ENCODE results near the gene VWF. TPM values are rescaled to one million over a fixed set of nuclear protein-coding genes. Genes with fewer than 3 reads are reported as not detected.
"Not testable (repeated sequence)": the region's sequence is repeated elsewhere in the genome, so short reads cannot be mapped to it uniquely, and the experiment has no call there.

VWF gene
- polyA plus RNA-seq, 4 donors: 10.1 to 16.9 (median 13.2) TPM

GRCh38 chr12:6010631-6011350 lies 113.7 kb downstream of the VWF start:
- not testable (repeated sequence) for DNase-seq (ENCODE audit: low read depth in 4 of 4, low spot score in 3 of 4)

- no peak for DNase-seq (ENCODE audit: low read depth in 4 of 4, low spot score in 3 of 4)
These were observed 127.2 kb downstream of the VWF start for GRCh38 chr12:5997260-5997659.

GRCh38 chr12:5996459-5996858 lies 128.0 kb downstream of the VWF start:
- no peak for DNase-seq (ENCODE audit: low read depth in 4 of 4, low spot score in 3 of 4)

- no peak for DNase-seq (ENCODE audit: low read depth in 4 of 4, low spot score in 3 of 4)
These were observed 134.8 kb downstream of the VWF start for GRCh38 chr12:5989621-5990020.

- peak; percentile 52 to 74 (median 62) for DNase-seq (ENCODE audit: low read depth in 4 of 4, low spot score in 3 of 4)
These were observed 135.8 kb downstream of the VWF start for GRCh38 chr12:5988659-5989116.

- no peak for DNase-seq (ENCODE audit: low read depth in 4 of 4, low spot score in 3 of 4)
These were observed 136.4 kb downstream of the VWF start for GRCh38 chr12:5988088-5988487.

GRCh38 chr12:5987573-5987972 lies 136.9 kb downstream of the VWF start:
- DNase-seq (ENCODE audit: low read depth in 4 of 4, low spot score in 3 of 4): no peak

- no peak for DNase-seq (ENCODE audit: low read depth in 4 of 4, low spot score in 3 of 4)
These were observed 139.0 kb downstream of the VWF start for GRCh38 chr12:5985471-5985870.

- no peak for DNase-seq (ENCODE audit: low read depth in 4 of 4, low spot score in 3 of 4)
These were observed 139.6 kb downstream of the VWF start for GRCh38 chr12:5984873-5985272.

- DNase-seq (ENCODE audit: low read depth in 4 of 4, low spot score in 3 of 4): no peak
These were observed 142.4 kb downstream of the VWF start for GRCh38 chr12:5982106-5982505.

- DNase-seq (ENCODE audit: low read depth in 4 of 4, low spot score in 3 of 4): no peak
These were observed 146.9 kb downstream of the VWF start for GRCh38 chr12:5977556-5977955.

GRCh38 chr12:5976711-5977110 lies 147.8 kb downstream of the VWF start:
- no peak for DNase-seq (ENCODE audit: low read depth in 4 of 4, low spot score in 3 of 4)

- no peak for DNase-seq (ENCODE audit: low read depth in 4 of 4, low spot score in 3 of 4)
These were observed 148.3 kb downstream of the VWF start for GRCh38 chr12:5976196-5976595.

GRCh38 chr12:5973461-5974115 lies 150.9 kb downstream of the VWF start:
- DNase-seq (ENCODE audit: low read depth in 4 of 4, low spot score in 3 of 4): no peak

- DNase-seq (ENCODE audit: low read depth in 4 of 4, low spot score in 3 of 4): no peak
These were observed 152.1 kb downstream of the VWF start for GRCh38 chr12:5972387-5972786.

- DNase-seq (ENCODE audit: low read depth in 4 of 4, low spot score in 3 of 4): no peak
These were observed 153.1 kb downstream of the VWF start for GRCh38 chr12:5971194-5971850.

GRCh38 chr12:5969974-5970690 lies 154.3 kb downstream of the VWF start:
- no peak for DNase-seq (ENCODE audit: low read depth in 4 of 4, low spot score in 3 of 4)

- DNase-seq (ENCODE audit: low read depth in 4 of 4, low spot score in 3 of 4): no peak
These were observed 155.1 kb downstream of the VWF start for GRCh38 chr12:5969156-5969973.

GRCh38 chr12:5967645-5968415 lies 156.6 kb downstream of the VWF start:
- DNase-seq (ENCODE audit: low read depth in 4 of 4, low spot score in 3 of 4): no peak
